Lower leg skin (tissue), 4 donors: ENCODE measurements around the gene KCNIP2. TPM values are rescaled to one million over a fixed set of nuclear protein-coding genes. Genes with fewer than 3 reads are reported as not detected.

ENCODE experiments used
- DNase-seq, 2 donors: peaks; one replicate each; pipeline ENCODE4 v3.0.0-alpha.2; 2019; ENCODE audit warnings: low spot score in 2 of 2
- H3K4me3 ChIP-seq: fragments of 200-600 bp; sonication (generic); 2 replicates; pipeline ENCODE4 v1.5.1; 2017; ENCODE audit warnings: mild to moderate bottlenecking, low read depth; ENCODE audit not compliant: poor library complexity, severe bottlenecking
- CTCF ChIP-seq, 3 donors: fragments of 450-650 bp; IDR thresholded peaks; one replicate each; pipeline ENCODE4 v1.5.1; 2016; ENCODE audit warnings: antibody characterized with exemption in 3 of 3, mild to moderate bottlenecking in 3 of 3, moderate library complexity in 2 of 3
- POLR2A ChIP-seq, 2 donors: fragments of 450-650 bp; IDR thresholded peaks; one replicate each; pipeline ENCODE4 v1.6.1; 2016 to 2017; ENCODE audit warnings: antibody characterized with exemption in 2 of 2, mild to moderate bottlenecking in 1 of 2, moderate library complexity in 1 of 2
- WGBS, 2 donors: methylation state at CpG; one replicate each; pipeline ENCODE4 v1.1.5; 2018; 5-methylcytosine and 5-hydroxymethylcytosine counted together
- intact Hi-C: fragments of 100-400 bp; cut with DNase I; formaldehyde crosslinking; loops from one replicate; pipeline ENCODE4 v1.15.0; 2023; ENCODE audit warnings: low total_unique reads
- total RNA-seq, 4 donors: library from RNA; depleted of rRNA; stranded (reverse); fragments of >200 nt; gene quantifications; one replicate each; pipeline ENCODE4 v1.1.0, GENCODE V29; 2016

The KCNIP2 gene
- total RNA-seq, 4 donors from 2014 or later: 1.7 to 5.2 (median 3.1) TPM

GRCh38 chr10:101857802-101858476 lies 14.3 kb upstream of the KCNIP2 start:
- H3K4me3 ChIP-seq: no peak overlapping the region
- intact Hi-C loops: no loop called here
- WGBS, 2 donors: 95 to 100% methylated on average over 1 of the region's 1 CpG
- DNase-seq: no peak
- TF ChIP-seq POLR2A (IDR thresholded peaks at IDR 0.05) (no peak), CTCF (IDR thresholded peaks at IDR 0.05) (no peak)

- peak in 1 of 2 donors; percentile 10 for DNase-seq
- H3K4me3 ChIP-seq: no peak overlapping the region
- intact Hi-C loops: no loop called here
- TF ChIP-seq POLR2A (IDR thresholded peaks at IDR 0.05): no peak
- no peak for TF ChIP-seq CTCF (IDR thresholded peaks at IDR 0.05)
These were observed 13.0 kb upstream of the KCNIP2 start for GRCh38 chr10:101856626-101857025.

- no peak overlapping the region for H3K4me3 ChIP-seq
- TF ChIP-seq POLR2A (IDR thresholded peaks at IDR 0.05): no peak
- TF ChIP-seq CTCF (IDR thresholded peaks at IDR 0.05): no peak
- DNase-seq: no peak
- WGBS, 2 donors: 78 to 79% methylated on average over 4 of the region's 4 CpGs
- intact Hi-C loops: no loop called here
These were observed 8.0 kb upstream of the KCNIP2 start for GRCh38 chr10:101851411-101852116.

- intact Hi-C loops: no loop called here
- no peak for DNase-seq
- TF ChIP-seq POLR2A (IDR thresholded peaks at IDR 0.05) (no peak), CTCF (IDR thresholded peaks at IDR 0.05) (no peak)
- no peak overlapping the region for H3K4me3 ChIP-seq
- 91 to 92% methylated on average over 3 of the region's 3 CpGs for WGBS, 2 donors
These were observed 7.1 kb upstream of the KCNIP2 start for GRCh38 chr10:101850749-101851148.

- peak in 1 of 2 donors; percentile 70 for DNase-seq
- intact Hi-C loops: loop anchor here (10.0 kb wide), 1 partner anchor 156 kb away; no protein-coding TSS in a partner anchor
- 66 to 73% methylated on average over 3 of the region's 3 CpGs for WGBS, 2 donors
- H3K4me3 ChIP-seq: no peak overlapping the region
- TF ChIP-seq CTCF (IDR thresholded peaks at IDR 0.05): no peak
- TF ChIP-seq POLR2A (IDR thresholded peaks at IDR 0.05): no peak
These were observed 5.3 kb upstream of the KCNIP2 start for GRCh38 chr10:101848894-101849351.
